Measurements from ENCODE around the gene CYP3A4. TPM values are rescaled to one million over a fixed set of nuclear protein-coding genes. Genes with fewer than 3 reads are reported as not detected.

The CYP3A4 gene
- total and polyA plus RNA-seq, 2 of the 13 experiments (the other 11 are each of a cell fraction or from before 2014, with no cell fraction given): 0.11 to 0.24 TPM

DNA sequence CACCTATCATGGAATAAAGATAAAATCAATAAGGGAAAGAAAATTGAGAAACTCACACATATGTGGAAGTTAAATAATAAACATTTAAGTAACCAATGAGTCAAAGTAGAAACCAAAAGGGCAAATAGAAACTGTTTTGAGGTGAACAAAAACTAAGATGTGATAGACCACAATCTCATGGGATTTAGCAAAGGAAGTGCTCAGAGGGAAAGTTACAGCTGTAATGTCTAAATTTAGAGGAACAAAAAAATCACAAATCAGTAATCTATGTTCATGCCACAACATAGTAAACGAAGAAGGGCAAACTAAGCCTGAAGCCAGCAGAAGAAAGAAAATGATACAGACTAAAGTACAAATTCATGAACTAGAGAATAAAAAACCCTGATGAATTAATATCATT lies 16.3 kb downstream of the CYP3A4 start (continued):
- TF ChIP-seq, protein P1, sequence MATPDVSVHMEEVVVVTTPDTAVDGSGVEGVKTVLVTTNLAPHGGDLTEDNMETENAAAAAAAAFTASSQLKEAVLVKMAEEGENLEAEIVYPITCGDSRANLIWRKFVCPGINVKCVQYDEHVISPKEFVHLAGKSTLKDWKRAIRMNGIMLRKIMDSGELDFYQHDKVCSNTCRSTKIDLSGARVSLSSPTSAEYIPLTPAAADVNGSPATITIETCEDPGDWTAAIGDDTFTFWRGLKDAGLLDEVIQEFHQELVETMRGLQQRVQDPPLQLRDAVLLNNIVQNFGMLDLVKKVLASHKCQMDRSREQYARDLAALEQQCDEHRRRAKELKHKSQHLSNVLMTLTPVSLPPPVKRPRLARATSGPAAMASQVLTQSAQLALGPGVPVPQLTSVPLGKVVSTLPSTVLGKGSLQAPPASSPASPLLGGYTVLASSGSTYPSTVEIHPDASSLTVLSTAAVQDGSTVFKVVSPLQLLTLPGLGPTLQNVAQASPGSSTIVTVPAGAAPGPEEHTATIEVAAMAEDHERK (CRISPR knock-in tag; IDR thresholded peaks at IDR 0.05; ENCODE audit: low read depth): no peak
- no peak for TF ChIP-seq FOSL1 (CRISPR knock-in tag; IDR thresholded peaks at IDR 0.05; ENCODE audit: borderline replicate concordance)
- no peak for TF ChIP-seq DPF2 (CRISPR knock-in tag; IDR thresholded peaks at IDR 0.05; ENCODE audit: borderline replicate concordance, low read depth)

DNA sequence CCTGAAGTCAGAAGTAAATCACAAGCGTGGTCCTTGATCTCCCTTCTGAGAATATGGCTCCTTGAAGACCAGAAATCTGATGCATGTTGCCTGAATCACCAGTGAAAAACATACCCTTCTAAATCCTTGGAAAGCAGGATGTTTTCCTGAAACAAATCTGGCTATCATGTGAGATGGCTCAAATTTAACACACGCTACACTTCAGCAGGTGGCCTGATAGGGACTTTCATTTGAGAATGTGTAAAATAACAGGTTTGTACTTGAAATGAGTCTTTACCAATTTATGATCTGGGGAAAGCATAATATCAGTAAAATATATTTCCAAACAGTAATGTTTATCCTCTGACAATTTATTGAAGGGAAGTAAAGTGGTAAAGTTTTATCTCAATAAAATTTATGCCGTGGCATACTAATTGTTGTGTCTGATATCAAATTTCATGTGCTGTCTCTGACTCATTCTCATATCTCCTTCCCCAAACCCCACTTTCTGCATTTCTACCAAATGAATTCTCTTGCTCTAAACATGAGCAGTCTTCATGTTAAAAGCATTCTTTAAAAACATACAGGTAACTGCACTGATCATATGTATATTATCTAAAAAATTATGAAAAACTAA lies 17.4 kb downstream of the CYP3A4 start:
- BruUV-seq (replicated peaks): no TSS peak
- in situ Hi-C loops (cut with HindIII; ENCODE audit: extremely low pct_ligation_motif_present, low pct_unique_long_range_greater_than_20kb): no loop called here
- Histone ChIP-seq H3K27ac (ENCODE audit: extremely low read length, insufficient read depth, low read length) (no peak overlapping the region), H2AFZ (ENCODE audit: low read length) (no peak overlapping the region), H3K79me2 (ENCODE audit: insufficient read depth, low read length) (no peaks in the 10 kb centered on the region), H3K36me3 (replicated peaks in 1 of 2; ENCODE audit: control insufficient read depth in 1 of 2, insufficient read depth in 2 of 2, low read length in 2 of 2) (no peaks in the 10 kb centered on the region; a peak in 1 of 5 replicates), H3K9ac (ENCODE audit: insufficient read depth, low read depth, low read length) (no peak overlapping the region), H3K9me3 (ENCODE audit: low read length) (peaks cover 8% of the 10 kb centered on the region; the same call in 1 of the 2 replicates), H3K4me1 (ENCODE audit: insufficient read depth, low read length) (peaks cover 2% of the 10 kb centered on the region), H3K4me2 (ENCODE audit: low read depth, low read length) (no peak overlapping the region), H3K4me3 (replicated peaks in 1 of 3; ENCODE audit: insufficient read depth in 1 of 3, low read depth in 2 of 3, low read length in 3 of 3) (no peak overlapping the region), H3K27me3 (ENCODE audit: control insufficient read depth in 1 of 2, insufficient read depth in 2 of 2, low read length in 2 of 2) (no peaks in the 10 kb centered on the region), H4K20me1 (ENCODE audit: insufficient read depth, low read length) (no peaks in the 10 kb centered on the region)
- CTCF ChIA-PET (ENCODE audit: low intra/inter-chr PET ratio, low total read pairs): no interaction called here
- DNase-seq (ENCODE audit: low spot score): no peak
- POLR2A ChIA-PET: no interaction called here
- FAIRE-seq: no peak
- WGBS (ENCODE audit: low lambda C conversion rate): 97% methylated on average over 3 of the region's 3 CpGs
- intact Hi-C loops (cut with micrococcal nuclease; ENCODE audit: unreplicated experiment): no loop called here
- ATAC-seq: no peak
- TF ChIP-seq JDP2 (CRISPR knock-in tag; IDR thresholded peaks at IDR 0.05; ENCODE audit: borderline replicate concordance) (no peak), GZF1 (CRISPR knock-in tag; IDR thresholded peaks at IDR 0.05) (no peak), NCOA5 (CRISPR knock-in tag; IDR thresholded peaks at IDR 0.05) (no peak), PHF21A (CRISPR knock-in tag; IDR thresholded peaks at IDR 0.05) (no peak), ZNF607 (CRISPR knock-in tag; IDR thresholded peaks at IDR 0.05; ENCODE audit: borderline replicate concordance) (no peak), ZNF207 (IDR thresholded peaks at IDR 0.05; ENCODE audit: borderline replicate concordance) (no peak), RARG (CRISPR knock-in tag; IDR thresholded peaks at IDR 0.05; ENCODE audit: low read depth) (no peak), NBN (conservative IDR thresholded peaks at IDR 0.05) (no peak), YEATS4 (CRISPR knock-in tag; IDR thresholded peaks at IDR 0.05; ENCODE audit: borderline replicate concordance) (no peak), ETV5 (CRISPR knock-in tag; IDR thresholded peaks at IDR 0.05; ENCODE audit: borderline replicate concordance) (no peak), HIC2 (CRISPR knock-in tag; IDR thresholded peaks at IDR 0.05; ENCODE audit: low read depth) (no peak), ZNF496 (CRISPR knock-in tag; IDR thresholded peaks at IDR 0.05; ENCODE audit: insufficient replicate concordance) (no peak), TRIM24 (CRISPR knock-in tag; IDR thresholded peaks at IDR 0.05) (no peak), ZSCAN21 (CRISPR knock-in tag; IDR thresholded peaks at IDR 0.05; ENCODE audit: borderline replicate concordance) (no peak)
- TF ChIP-seq, protein P2, sequence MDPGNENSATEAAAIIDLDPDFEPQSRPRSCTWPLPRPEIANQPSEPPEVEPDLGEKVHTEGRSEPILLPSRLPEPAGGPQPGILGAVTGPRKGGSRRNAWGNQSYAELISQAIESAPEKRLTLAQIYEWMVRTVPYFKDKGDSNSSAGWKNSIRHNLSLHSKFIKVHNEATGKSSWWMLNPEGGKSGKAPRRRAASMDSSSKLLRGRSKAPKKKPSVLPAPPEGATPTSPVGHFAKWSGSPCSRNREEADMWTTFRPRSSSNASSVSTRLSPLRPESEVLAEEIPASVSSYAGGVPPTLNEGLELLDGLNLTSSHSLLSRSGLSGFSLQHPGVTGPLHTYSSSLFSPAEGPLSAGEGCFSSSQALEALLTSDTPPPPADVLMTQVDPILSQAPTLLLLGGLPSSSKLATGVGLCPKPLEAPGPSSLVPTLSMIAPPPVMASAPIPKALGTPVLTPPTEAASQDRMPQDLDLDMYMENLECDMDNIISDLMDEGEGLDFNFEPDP (CRISPR knock-in tag; conservative IDR thresholded peaks at IDR 0.05): no peak

Measured in HepG2 (cell line).